HepG2 (cell line): Measurements from ENCODE around the gene DIPK1B. TPM values are rescaled to one million over a fixed set of nuclear protein-coding genes. Genes with fewer than 3 reads are reported as not detected.

Experiments used
- BCL6 ChIP-seq: IDR thresholded peaks from 2 replicates; pipeline ENCODE4 v1.6.1; 2016; ENCODE audit warnings: missing genetic modification reagents, missing compliant biosample characterization
- HIC2 ChIP-seq: sonication (generic); formaldehyde crosslinking; IDR thresholded peaks from 2 replicates; pipeline ENCODE4 v1.9.0; 2022; ENCODE audit warnings: low read depth, missing genetic modification reagents
- MXD4 ChIP-seq: IDR thresholded peaks from 2 replicates; pipeline ENCODE4 v1.6.1; 2016; ENCODE audit warnings: mild to moderate bottlenecking, missing biosample characterization, missing genetic modification reagents
- NFYB ChIP-seq: sonication (generic); formaldehyde crosslinking; IDR thresholded peaks from 2 replicates; pipeline ENCODE4 v1.4.0; 2020; ENCODE audit warnings: missing genetic modification reagents
- NONO ChIP-seq, 2 experiments: fragments of 450-650 bp in 1 of 2; sonication (generic) in 1 of 2; formaldehyde crosslinking in 1 of 2; IDR thresholded peaks in 1 of 2; conservative IDR thresholded peaks in 1 of 2; 2 replicates each; pipeline versions ENCODE4 v1.6.1 to v1.8.0; 2017 to 2022; ENCODE audit warnings: mild to moderate bottlenecking in 1 of 2, missing genetic modification reagents in 1 of 2, moderate library complexity in 1 of 2
- POLR2G ChIP-seq: fragments of 200-400 bp; formaldehyde crosslinking; IDR thresholded peaks from 2 replicates; pipeline ENCODE4 v1.6.1; 2018; ENCODE audit warnings: mild to moderate bottlenecking, low read depth, low read length, moderate library complexity
- PRDM10 ChIP-seq: sonication (generic); formaldehyde crosslinking; IDR thresholded peaks from 2 replicates; pipeline ENCODE4 v1.4.0; 2020; ENCODE audit warnings: low read depth, missing genetic modification reagents
- ZNF362 ChIP-seq: sonication (generic); formaldehyde crosslinking; IDR thresholded peaks from 2 replicates; pipeline ENCODE4 v1.4.0; 2020; ENCODE audit warnings: missing genetic modification reagents, mild to moderate bottlenecking, borderline replicate concordance
- ZNF510 ChIP-seq: sonication (generic); formaldehyde crosslinking; IDR thresholded peaks from 2 replicates; pipeline ENCODE4 v1.4.0; 2020; ENCODE audit warnings: low read depth, mild to moderate bottlenecking, missing genetic modification reagents
- ZNF646 ChIP-seq: sonication (generic); formaldehyde crosslinking; IDR thresholded peaks from 2 replicates; pipeline ENCODE4 v1.9.0; 2021; ENCODE audit warnings: mild to moderate bottlenecking, missing genetic modification reagents
- ZNF777 ChIP-seq: sonication (generic); formaldehyde crosslinking; IDR thresholded peaks from 2 replicates; pipeline ENCODE4 v1.4.0; 2020; ENCODE audit warnings: missing genetic modification reagents
- ZNF790 ChIP-seq: sonication (generic); formaldehyde crosslinking; IDR thresholded peaks from 2 replicates; pipeline ENCODE4 v1.8.0; 2022; ENCODE audit warnings: missing genetic modification reagents, mild to moderate bottlenecking, borderline replicate concordance
- polyA plus RNA-seq, 8 experiments: library from polyadenylated mRNA; depleted of rRNA in 3 of 8; stranded (reverse) in 7 of 8; unstranded in 1 of 8; fragments of >200 nt; fragmentation: Illumina TruSeq in 4 of 8; extraction: Trizol in 4 of 8; gene quantifications; 2 replicates each; pipeline versions ENCODE4 v1.2.1 to v1.2.3, GENCODE V29; 2011 to 2016; ENCODE audit warnings: low read depth in 4 of 8, missing spikeins in 1 of 8, mixed read lengths in 1 of 8; ENCODE audit not compliant: insufficient read depth in 1 of 8
- total RNA-seq, 5 experiments: library from RNA; depleted of rRNA; stranded (reverse); fragments of >200 nt; fragmentation: Illumina TruSeq; extraction: Trizol; gene quantifications; 2 replicates each; pipeline ENCODE4 v1.2.3, GENCODE V29; 2016; ENCODE audit warnings: low read depth in 1 of 5

DIPK1B gene
- total and polyA plus RNA-seq, 2 of the 13 experiments (the other 11 are each of a cell fraction or from before 2014, with no cell fraction given) = 0.18 to 3.9 TPM

- TF ChIP-seq ZNF646 (CRISPR knock-in tag) = no peak; the same call in 1 of the 2 replicates
- 0 out of 2 replicates have a peak, but pooled peaks have one; percentile 16 for TF ChIP-seq ZNF510
- TF ChIP-seq NFYB = no peak
- peak; percentile 97 for TF ChIP-seq ZNF362
- TF ChIP-seq ZNF777 (CRISPR knock-in tag) = no peak
- no peak for TF ChIP-seq HIC2 (CRISPR knock-in tag)
- no peak for TF ChIP-seq PRDM10 (CRISPR knock-in tag)
- TF ChIP-seq POLR2G = no peak
- peak; percentile 99 for TF ChIP-seq BCL6 (CRISPR knock-in tag)
- no peak for TF ChIP-seq MXD4 (CRISPR knock-in tag)
- TF ChIP-seq ZNF790 (CRISPR knock-in tag) = no peak
- TF ChIP-seq NONO (IDR thresholded peaks at IDR 0.05) = no peak
- TF ChIP-seq NONO (CRISPR knock-in tag; conservative IDR thresholded peaks at IDR 0.05) = no peak
These were observed 14.4 kb upstream of the DIPK1B start (continued) for GRCh38 chr9:136697821-136698526.
